ENCODE results near the gene TMEM52. TPM values are rescaled to one million over a fixed set of nuclear protein-coding genes. Genes with fewer than 3 reads are reported as not detected.

The TMEM52 gene
- total and polyA plus RNA-seq, 2 of the 13 experiments (the other 11 are each of a cell fraction or from before 2014, with no cell fraction given): 13.2 to 18.7 TPM

GRCh38 chr1:1906185-1907097, 12.6 kb downstream of the TMEM52 start (continued):
- TF ChIP-seq ZNF317 (CRISPR knock-in tag; IDR thresholded peaks at IDR 0.05) (no peak), ZNF235 (CRISPR knock-in tag; IDR thresholded peaks at IDR 0.05; ENCODE audit: borderline replicate concordance) (no peak), FOXO4 (CRISPR knock-in tag; conservative IDR thresholded peaks at IDR 0.05) (no peak), NFE2L2 (IDR thresholded peaks at IDR 0.05; ENCODE audit: low read length) (no peak), FOXA1 (IDR thresholded peaks at IDR 0.05) (no peak), FOXA1 (CRISPR knock-in tag; IDR thresholded peaks at IDR 0.05) (no peak), ZNF354B (CRISPR knock-in tag; IDR thresholded peaks at IDR 0.05) (no peak), MAF1 (CRISPR knock-in tag; IDR thresholded peaks at IDR 0.05; ENCODE audit: borderline replicate concordance) (no peak), KLF15 (CRISPR knock-in tag; IDR thresholded peaks at IDR 0.05; ENCODE audit: borderline replicate concordance) (no peak), ZBTB49 (CRISPR knock-in tag; IDR thresholded peaks at IDR 0.05; ENCODE audit: borderline replicate concordance) (no peak), ZSCAN25 (CRISPR knock-in tag; IDR thresholded peaks at IDR 0.05) (peak; percentile 81; the same call in 1 of the 2 replicates), ZBTB33 (CRISPR knock-in tag; IDR thresholded peaks at IDR 0.05) (peak; percentile 62; the same call in 1 of the 2 replicates), MTF1 (CRISPR knock-in tag; IDR thresholded peaks at IDR 0.05) (no peak), ELF1 (CRISPR knock-in tag; IDR thresholded peaks at IDR 0.05) (no peak; the same call in 1 of the 2 replicates), NFKBIZ (CRISPR knock-in tag; IDR thresholded peaks at IDR 0.05) (no peak), PRDM15 (CRISPR knock-in tag; IDR thresholded peaks at IDR 0.05) (no peak), PRPF4 (IDR thresholded peaks at IDR 0.05; ENCODE audit: low read depth, low read length, poor library complexity, severe bottlenecking) (no peak), NFYC (CRISPR knock-in tag; IDR thresholded peaks at IDR 0.05) (no peak; the same call in 1 of the 2 replicates), ZNF614 (CRISPR knock-in tag; IDR thresholded peaks at IDR 0.05; ENCODE audit: borderline replicate concordance) (peak; percentile 85)
